Prostate gland (tissue), 2 donors: ENCODE results near the gene AURKA.

ENCODE experiments used
- POLR2AphosphoS5 ChIP-seq: sonication (generic); formaldehyde crosslinking; IDR thresholded peaks from one replicate; pipeline ENCODE4 v1.6.1; 2017; ENCODE audit warnings: antibody characterized with exemption
- TF ChIP-seq, protein P1 (sequence below), 4 experiments: fragments of 200-600 bp in 2 of 4; fragments of 450-650 bp in 2 of 4; sonication (generic) in 2 of 4; IDR thresholded peaks; 1 replicate in 3 of 4; 2 replicates in 1 of 4; pipeline ENCODE4 v1.5.1; 2016 to 2019; ENCODE audit warnings: antibody characterized with exemption in 4 of 4, mild to moderate bottlenecking in 2 of 4, moderate library complexity in 2 of 4

DNA sequence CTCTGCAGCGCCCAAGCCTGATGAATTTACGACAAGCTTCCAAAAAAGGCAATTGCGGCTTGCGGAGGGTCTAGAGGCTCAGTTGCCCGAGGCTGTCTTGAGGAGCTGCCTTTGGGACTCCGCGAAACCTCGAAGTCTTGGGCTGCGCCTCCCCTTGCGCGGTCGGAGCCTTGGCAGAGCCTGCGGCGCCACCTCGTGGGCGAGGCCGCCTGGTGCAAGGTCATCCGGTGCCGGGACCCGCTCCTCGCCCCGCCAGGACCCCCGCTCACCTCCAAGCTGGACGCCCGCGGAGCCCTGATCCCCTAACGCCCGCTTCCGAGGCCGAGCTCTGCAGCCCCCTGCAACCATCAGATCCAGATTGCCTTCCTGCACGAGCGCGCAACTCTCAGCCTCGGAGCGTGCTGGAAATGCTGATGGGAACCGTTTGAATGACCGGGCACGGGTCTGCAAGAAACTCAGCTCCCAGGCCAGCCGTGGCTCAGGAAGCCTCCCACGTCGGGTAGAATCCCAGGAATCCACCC, 48.1 kb downstream of the AURKA start:
- TF ChIP-seq, protein P1, sequence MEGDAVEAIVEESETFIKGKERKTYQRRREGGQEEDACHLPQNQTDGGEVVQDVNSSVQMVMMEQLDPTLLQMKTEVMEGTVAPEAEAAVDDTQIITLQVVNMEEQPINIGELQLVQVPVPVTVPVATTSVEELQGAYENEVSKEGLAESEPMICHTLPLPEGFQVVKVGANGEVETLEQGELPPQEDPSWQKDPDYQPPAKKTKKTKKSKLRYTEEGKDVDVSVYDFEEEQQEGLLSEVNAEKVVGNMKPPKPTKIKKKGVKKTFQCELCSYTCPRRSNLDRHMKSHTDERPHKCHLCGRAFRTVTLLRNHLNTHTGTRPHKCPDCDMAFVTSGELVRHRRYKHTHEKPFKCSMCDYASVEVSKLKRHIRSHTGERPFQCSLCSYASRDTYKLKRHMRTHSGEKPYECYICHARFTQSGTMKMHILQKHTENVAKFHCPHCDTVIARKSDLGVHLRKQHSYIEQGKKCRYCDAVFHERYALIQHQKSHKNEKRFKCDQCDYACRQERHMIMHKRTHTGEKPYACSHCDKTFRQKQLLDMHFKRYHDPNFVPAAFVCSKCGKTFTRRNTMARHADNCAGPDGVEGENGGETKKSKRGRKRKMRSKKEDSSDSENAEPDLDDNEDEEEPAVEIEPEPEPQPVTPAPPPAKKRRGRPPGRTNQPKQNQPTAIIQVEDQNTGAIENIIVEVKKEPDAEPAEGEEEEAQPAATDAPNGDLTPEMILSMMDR (IDR thresholded peaks at IDR 0.05), result peak; percentile 37 to 75 (median 60)
- TF ChIP-seq POLR2AphosphoS5, result peak; percentile 7
